Measurements from ENCODE around the gene INTS4.
"Not testable (repeated sequence)": the region's sequence is repeated elsewhere in the genome, so short reads cannot be mapped to it uniquely, and the experiment has no call there.

INTS4 gene

DNA sequence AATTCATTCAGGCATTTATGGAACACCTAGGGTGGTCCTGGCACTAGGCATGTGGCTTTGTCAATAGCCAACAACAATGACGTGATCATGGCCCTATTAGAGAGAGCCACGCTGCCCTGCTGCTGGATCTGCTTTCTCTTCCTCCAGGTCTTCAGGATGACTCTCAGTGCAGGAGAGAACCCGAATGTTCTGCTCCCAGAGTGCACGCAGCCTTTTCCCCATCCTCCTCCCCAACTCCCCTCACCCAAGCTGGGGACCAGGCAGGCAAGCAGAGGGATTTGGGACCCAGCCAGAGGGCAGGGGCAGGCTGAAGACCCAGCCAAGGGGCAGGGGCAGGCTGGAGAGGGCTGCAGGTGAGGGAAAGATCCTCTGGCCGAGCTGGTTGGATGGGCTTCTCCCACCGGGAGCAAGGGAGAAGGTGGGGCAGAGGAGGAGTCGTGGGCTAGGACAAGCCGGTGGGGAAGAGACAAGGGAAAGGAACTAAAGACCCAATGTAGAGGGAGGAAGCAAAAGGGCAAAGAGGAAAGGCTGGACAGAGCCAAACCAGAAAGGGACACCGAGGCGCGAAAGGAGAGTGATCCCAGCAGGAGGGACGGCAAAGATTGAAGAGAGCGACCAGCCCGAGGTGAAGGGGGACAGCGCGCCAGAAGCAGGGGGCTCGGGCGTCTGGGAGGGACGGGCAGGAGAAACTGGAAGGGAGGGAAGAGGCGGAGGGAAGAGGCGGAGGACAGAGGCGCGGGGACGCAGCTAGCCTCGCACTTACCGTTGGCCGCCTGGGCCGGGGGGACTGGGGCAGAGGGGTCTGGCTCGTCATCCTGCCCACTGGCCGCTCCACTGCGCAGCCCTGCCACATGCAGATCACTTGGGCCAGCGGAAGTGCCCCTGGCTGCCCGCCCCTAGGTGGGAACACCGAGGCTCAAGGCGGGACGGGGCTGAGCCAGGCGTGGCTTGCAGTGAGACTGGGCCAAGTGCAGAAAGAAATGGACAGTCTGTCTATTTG lies 28.2 kb upstream of the INTS4 start, which contains the start of gene KCTD14:
Gene KCTD14 (minus strand): TSS at position 880 of the 1,000 bp plus-strand sequence. CDS start 27 bp downstream, at position 853.
- DNase-seq: no peak

DNA sequence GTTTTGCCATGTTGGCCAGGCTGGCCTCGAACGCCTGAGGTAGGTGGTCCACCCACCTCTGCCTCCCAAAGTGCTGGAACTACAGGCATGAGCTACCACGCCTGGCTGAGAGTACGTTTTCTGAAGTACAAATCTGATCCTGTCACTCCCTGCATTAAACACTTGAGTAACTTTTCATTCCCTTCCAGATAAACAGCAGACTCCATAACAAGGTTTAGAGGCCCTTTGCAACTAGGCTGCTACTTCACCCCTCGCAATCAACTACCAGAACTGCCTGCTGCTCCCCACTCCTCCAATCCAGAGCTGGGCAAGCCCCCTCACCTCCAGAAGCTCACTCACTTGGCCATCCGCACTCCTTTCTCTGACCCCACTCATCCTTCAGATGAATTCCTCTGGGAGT lies 27.1 kb upstream of the INTS4 start:
- DNase-seq: no peak

DNA sequence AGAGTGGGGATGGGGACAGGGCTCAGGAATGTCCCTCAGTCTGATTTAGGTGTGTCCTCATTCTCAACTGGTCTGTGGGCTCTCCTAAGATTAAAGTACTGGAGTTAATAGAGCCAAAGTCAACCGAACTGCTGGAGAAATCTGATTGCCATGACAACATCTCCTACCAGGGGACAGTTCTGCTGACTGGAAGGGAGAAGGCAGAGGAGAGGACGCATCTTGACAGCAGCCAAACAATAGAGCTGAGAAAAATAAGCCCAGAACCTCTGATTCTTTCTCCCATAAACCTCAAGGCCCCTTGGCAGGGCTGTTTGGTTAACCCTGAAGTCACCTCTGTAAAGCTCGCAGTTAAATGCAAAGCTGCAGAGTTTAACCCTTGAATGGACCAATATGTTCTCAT lies 25.8 kb upstream of the INTS4 start:
- DNase-seq: no peak

DNA sequence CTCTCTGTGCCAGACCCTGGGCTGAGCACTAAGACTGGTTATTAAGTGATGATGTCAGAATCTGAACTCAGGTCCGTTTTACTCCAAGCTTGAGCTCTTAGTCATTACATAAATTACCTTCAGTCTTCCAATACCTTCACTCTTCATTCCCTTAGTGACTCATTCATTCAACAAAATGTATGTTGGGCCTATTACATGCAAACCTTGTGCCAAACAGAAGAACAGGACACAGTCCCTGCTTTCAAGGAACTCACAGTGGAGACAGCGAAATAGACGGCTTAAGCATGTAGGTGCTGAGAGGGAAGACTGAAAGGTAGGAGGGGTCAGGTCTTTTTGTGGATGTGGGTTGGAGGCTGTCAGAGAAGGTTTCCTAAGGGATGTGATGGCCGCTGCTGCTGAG lies 25.3 kb upstream of the INTS4 start:
- DNase-seq: no peak

DNA sequence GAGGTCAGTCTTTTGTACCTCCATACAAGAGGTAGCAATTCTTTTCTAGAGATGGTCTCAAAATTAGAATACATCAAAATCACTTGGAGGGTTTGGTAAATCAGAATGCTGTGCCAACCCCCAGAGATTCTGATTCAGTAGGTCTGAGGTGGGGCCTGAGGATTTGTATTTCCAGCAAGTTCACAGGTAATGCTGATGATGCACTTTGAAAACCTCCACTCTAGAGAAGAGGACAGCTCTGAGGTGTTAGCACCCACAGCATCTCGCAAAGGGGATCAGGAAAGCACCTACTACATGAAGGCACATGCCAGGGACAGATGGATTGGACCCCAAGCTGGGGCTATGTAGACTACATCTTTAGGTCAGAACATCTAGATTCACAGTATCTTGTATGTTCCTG lies 21.4 kb upstream of the INTS4 start:
- no peak for DNase-seq

DNA sequence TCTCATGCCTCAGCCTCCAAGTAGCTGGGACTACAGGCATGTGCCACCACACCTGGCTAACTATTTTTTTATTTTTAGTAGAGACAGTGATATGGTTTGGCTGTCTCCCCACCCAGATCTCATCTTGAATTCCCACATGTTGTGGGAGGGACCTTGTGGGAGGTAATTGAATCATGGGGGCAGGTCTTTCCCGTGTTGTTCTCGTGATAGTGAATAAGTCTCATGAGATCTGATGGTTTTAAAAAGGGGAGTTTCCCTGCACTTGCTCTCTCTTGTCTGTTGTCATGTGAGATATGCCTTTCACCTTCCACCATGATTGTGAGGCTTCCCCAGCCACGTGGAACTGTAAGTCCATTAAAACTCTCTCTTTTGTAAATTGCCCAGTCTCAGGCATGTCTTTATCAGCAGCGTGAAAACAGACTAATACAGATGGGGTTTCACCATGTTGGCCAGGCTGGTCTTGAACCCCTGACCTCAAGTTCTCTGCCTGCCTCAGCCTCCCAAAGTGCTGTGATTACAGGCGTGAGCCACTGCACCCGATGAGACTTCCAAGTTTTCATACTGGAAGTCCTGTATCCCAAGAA lies 20.6 kb upstream of the INTS4 start:
- DNase-seq: not testable (repeated sequence)

DNA sequence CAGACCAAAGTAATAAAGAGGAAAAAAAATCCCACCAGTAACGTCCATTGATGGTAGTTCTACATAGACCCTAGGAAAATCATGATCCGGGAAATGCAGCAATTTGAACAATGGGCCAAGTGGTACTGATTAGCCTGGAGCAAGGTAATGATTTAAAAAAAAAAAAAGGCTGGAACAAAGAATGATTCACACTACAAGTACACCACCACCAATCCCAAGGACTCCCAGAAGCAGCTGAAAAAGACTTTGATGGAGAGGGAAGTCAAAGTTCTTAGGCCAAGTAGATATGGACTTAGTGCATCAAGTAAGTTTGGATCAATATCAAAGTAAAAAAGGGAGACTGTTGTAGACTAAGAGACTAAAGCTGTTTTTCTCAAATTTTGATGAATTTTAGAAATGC lies 16.8 kb upstream of the INTS4 start:
- DNase-seq: no peak

DNA sequence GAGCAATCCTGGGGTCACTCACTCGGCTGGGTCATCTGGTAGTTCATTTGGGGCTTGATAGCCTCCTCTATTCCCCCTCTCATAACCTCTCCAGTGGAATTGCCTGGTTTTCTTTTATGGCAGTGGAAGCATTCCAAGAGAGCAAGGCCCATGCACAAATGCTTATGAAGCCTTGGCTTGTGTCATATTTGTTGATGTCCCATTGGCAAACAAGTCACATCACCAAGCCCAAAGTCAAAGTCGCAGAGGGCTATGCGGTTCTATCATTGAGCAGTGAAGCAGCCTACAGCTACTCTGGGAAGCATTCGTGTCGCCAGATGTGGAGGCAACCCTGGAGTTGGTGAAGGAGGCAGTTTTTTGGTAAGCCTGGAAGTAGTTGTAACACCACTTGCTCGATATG lies 16.3 kb upstream of the INTS4 start:
- DNase-seq: no peak

DNA sequence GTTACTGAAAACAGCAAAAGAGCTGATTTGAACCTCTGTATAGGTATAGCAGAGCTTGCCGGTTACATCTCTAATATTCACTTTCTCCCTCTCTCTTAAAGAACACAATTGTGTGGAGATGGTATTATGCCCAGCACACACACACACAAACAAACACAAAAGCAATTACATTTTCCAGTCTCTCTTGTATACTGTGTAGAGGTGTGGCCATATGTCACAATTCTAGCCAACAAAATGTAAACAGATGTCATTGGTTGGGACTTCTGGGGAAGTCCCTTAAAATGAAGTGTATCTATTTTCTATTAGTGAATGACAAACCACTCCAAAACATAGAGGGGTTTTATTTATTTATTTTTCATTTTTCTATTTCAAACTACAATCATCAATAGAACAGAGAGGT lies 15.8 kb upstream of the INTS4 start:
- no peak for DNase-seq

DNA sequence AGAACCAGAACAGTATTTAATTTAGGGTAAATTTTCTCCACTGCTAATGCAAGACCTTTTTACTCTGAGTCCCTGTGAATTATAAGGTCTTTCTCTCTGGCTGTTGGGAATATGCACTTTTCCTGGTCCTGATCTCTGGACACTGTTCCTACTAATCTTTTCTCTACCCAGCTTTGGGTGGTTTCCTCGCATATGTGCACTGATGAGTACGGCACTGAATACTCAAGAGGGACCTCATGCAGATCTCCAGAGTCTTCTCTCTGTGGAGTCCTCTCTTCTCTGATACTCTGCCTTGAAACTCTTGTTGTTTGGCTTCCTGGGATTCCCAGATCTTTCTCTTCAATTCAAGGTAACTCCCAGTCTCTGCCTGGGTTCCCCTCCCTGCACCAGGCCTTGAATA lies 14.6 kb upstream of the INTS4 start:
- no peak for DNase-seq

DNA sequence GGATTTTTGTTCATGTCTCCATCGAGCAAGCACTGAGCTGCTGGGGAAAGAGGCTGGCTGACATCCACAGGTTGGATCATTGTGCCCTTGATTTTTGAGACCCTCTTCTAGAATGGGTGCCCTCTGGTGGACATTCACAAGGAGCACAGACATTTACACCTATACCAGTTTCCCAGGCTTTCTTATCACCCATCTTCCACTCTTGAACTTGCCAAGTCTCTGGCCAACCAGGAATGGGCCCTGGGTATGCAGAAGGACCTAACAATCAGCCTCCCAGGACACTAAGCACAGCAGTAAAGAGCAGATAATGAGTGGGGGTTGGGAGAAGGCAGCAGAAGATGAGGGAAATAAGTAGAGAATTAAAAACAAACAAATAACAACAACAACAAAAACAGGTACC lies 5.7 kb upstream of the INTS4 start:
- peak; percentile 30 for DNase-seq

DNA sequence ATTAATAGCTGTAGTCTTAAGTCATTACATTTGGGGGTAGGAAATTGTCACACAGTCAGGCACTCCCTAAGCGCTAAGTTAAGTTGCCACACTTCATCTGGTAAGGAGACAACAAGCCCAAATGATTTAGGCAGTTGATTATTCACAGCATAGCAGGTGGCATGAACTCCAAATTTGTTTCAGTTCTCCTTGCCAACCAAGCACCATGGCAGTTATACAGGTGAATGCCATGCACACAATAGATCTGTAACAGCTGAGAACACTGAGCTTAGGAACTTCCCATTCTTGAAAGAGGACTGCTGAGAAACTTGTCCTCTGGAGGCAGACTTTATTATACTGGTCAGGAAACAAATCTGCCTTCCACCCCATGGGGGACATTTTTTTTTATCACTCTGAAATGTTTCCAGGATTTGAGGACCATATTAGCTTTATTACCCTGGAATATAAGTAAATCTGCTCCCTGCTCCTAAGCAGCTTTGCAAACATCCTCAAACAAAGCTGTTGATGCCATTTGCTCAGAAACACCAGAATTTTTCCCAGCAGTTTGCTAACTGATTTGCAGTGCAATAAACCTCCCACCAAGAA lies 5.1 kb upstream of the INTS4 start:
- DNase-seq: no peak

DNA sequence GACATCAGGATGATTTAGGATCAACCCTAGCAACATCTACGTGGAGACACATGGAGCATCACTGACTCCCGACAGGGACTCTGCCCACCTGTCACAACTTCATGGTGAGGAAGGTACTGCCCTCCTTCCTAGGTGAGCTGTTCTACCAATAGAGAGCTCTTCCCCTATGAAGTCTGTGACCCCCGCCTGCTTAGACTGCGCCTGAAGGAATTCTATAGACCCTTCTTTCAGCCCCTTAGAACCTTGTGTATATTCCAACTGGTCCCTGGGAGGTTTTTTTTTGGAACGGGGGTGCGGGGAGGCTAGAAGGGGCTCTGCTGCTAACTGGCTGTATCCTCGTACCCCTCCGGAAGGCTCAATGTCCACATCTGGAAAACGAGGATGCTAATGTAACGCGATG lies 566 bp downstream of the INTS4 start:
- no peak for DNase-seq

DNA sequence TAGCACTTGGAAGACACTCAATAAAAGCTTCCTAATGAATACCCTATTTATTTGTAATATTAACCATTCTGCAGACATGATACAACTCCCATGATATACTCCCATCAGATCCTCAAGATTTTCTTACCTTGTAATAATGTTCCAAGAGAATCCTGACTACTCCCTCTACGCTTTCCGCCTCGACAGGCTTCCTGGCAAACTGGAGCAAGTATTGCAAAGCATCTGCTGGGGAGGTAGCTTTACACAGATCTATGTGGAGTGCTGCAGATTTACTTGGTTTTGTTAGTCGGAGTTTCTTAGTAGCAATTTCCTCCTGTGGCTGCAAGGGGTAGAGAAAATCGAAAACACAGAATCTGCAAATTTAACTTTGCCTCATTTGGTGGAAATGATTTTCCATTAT lies 3.5 kb downstream of the INTS4 start:
- no peak for DNase-seq

DNA sequence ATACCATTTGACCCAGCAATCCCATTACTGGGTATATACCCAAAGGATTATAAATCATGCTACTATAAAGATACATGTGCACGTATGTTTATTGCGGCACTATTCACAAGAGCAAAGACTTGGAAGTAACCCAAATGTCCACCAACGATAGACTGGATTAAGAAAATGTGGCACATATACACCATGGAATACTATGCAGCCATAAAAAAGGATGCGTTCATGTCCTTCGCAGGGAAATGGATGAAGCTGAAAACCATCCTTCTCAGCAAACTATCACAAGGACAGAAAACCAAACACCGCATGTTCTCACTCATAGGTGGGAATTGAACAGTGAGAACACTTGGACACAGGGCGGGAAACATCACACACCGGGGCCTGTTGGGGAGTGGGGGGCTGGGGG lies 8.0 kb downstream of the INTS4 start:
- not testable (repeated sequence) for DNase-seq

DNA sequence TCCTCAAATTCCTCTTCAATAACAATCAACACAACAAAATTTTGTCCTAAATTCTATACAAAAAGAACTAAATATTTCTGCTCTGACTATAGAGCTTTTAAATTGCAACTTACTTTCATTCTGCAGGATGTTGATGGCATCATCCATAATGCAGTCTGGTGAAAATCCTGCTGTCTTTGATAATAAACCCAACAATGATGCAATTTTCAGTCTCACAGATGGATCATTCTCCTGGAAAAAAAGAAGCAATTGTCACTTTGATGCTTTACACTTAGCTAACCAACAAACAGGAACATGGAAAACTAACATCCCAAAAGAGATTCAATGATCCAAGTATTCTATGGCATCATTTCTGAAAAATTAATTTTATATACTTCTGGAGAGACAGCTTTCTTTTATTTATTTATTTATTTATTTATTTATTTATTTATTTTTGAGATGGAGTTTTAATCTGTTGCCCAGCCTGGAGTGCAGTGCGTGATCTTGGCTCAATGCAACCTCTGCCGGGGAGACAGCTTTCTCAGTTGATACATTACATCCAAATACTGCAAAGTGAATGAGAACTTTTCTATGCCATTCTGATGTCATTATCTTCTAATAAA lies 13.0 kb downstream of the INTS4 start:
- DNase-seq: no peak

DNA sequence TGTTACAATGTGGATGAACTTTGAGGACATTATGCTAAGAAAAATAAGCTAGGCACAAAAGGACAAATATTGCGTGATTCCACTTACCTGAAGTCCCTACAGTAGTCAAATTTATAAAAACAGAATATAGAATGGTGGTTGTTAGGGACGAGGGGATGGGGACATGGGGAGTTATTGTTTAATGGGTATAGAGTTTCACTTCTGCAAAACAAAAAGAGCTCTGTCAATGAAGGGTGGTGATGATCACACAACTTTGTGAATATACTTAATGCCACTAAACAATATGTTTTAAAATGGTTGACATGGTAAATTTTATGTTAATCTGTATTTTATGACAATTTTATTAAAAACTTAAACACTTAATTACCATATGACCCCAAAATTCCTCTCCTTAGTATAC lies 26.1 kb downstream of the INTS4 start:
- DNase-seq: no peak

DNA sequence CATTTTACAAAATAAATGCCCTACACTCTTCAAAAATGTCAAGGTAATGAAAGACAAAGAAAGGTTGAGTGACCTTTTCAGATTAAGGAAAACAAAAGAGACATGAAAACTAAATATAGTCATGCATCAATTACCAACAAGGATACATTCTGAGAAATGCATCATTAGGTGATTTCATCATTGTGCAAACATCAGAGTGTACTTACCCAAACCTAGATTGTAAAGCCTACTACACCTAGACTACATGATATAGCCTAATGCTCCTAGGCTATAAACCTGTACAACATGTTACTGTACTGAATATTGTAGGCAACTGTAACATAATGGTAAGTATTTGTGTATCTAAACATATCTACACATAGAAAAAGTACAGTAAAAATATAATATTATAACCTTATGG lies 26.7 kb downstream of the INTS4 start:
- DNase-seq: no peak

DNA sequence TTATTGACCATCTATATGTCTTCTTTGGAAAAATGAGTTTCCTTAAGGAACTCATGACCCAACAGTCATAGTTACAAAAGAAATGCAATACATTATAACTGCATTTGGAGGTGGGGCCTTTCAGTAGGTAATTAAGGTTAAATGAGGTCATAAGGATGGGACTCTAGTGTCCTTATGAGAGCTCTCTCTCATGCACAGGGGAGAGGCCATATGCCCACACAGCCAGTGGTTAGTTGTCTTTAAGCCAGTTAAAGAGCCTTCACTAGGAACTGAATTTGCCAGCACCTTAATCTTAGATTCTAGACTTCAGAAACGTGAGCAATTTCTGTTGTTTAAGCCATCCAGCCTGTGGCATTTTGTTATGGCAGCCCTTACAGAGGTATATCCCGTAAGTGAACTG lies 27.3 kb downstream of the INTS4 start:
- DNase-seq: no peak

DNA sequence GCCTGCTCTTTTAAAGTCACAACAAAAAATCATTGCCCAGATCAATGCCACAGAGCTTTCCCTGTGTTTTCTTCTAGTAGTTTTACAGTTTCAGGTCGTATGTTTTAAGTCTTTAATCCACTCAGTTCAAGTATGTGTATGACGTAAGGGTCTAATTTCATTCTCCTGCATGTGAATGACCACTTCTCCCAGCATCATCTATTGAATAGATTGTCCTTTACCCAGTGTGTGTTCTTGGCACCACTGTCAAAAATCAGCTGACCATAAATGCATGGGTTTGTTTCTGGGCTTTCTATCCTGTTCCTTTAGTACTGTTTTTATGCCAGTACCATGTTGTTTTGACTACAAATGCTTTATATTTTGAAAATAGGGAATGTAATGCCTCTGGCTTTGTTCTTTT lies 28.1 kb downstream of the INTS4 start:
- no peak for DNase-seq

DNA sequence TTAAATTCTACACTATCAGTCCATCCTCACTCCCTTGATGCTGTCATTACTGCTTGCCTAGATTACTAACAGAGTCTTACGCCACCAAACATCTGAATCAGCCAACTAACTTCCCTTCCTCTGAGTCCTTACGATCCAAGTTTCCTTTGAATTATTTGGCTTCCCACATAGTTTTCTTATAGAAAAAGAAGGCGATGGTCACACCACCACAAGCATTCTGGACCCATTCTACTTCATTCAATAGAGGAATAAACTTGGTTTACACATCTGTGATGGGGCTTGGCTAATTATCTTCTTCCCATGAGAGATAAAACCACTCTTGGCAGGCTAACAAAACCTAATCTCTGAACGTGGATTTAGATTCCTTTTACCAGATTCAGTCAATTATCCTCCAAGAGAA lies 35.0 kb downstream of the INTS4 start:
- DNase-seq: no peak

DNA sequence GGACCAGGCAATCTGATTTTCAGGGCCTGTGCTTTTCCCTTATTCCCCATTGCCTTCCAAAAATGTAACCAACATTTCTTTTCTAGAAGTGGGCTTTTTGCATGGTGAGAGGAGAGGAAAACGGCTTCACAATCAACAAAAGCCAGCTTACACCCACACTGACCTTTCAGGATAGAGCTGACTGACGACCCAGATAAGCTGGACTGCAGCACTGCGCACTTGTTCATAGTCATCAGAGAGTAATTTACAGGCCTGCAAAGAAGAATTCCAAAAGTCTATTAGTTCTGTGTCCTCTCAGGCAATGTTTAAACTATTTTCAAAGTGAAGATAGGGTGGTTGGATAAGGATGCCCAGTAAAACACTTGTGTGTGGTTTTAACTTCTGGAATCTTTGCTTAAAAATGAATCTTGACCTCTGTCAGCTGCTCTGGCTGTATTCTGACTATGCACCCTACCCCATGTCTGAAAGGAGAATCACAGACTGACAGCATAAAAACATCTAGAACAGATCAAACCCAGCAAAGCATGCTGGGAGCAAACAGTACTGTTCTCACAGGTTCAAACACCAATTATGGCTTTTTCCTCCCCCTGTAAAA lies 35.8 kb downstream of the INTS4 start:
- not testable (repeated sequence) for DNase-seq

DNA sequence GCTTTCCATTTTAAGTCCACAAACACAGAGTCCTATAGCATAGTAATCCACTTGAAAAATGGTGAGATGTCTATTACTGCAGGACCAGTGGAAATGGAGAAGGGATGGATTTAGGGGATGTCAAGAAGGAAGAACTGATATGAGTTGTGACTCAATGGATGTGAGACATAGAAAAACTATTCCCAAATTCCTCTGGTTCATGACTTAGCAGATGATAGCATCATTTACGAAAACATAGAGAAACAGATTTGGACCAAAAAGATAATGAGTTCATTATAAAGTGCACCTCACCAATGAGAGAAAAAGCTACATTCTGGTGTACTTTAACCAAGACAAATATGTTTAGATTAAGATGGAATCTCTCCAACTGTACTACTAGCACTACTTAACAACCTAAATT lies 51.2 kb downstream of the INTS4 start:
- not testable (repeated sequence) for DNase-seq

All from activated CD8-positive, alpha-beta memory T cell treated with anti-CD3 and anti-CD28 coated beads, Interleukin-2, amount 50 U/mL, for 4 hours (primary cell).